Measurements from ENCODE around the gene CEP19.

Gene CEP19

GRCh38 chr3:196707566-196707965, 4.5 kb downstream of the CEP19 start:
- no peak for DNase-seq

GRCh38 chr3:196706731-196707130, 5.3 kb downstream of the CEP19 start:
- no peak for DNase-seq

- no peak for DNase-seq
Measured at GRCh38 chr3:196706327-196706726, 5.7 kb downstream of the CEP19 start.

- DNase-seq, result no peak
Measured at GRCh38 chr3:196700801-196701200, 11.2 kb downstream of the CEP19 start.

GRCh38 chr3:196699749-196700148, 12.3 kb downstream of the CEP19 start:
- DNase-seq, result no peak

GRCh38 chr3:196697270-196697669, 14.8 kb downstream of the CEP19 start:
- DNase-seq, result no peak

GRCh38 chr3:196695849-196696226, 16.2 kb downstream of the CEP19 start:
- no peak for DNase-seq

- DNase-seq, result no peak
Measured at GRCh38 chr3:196694941-196695848, 16.9 kb downstream of the CEP19 start.

- DNase-seq, result peak; percentile 20
Measured at GRCh38 chr3:196694202-196694638, 17.8 kb downstream of the CEP19 start.

GRCh38 chr3:196691386-196691785, 20.7 kb downstream of the CEP19 start:
- no peak for DNase-seq

- DNase-seq, result no peak
Measured at GRCh38 chr3:196689941-196690660, 21.9 kb downstream of the CEP19 start.

- DNase-seq, result peak; percentile 59
Measured at GRCh38 chr3:196688349-196688748, 23.7 kb downstream of the CEP19 start.

GRCh38 chr3:196686436-196686835, 25.6 kb downstream of the CEP19 start:
- no peak for DNase-seq

- DNase-seq, result peak; percentile 70
Measured at GRCh38 chr3:196684548-196685407, 27.3 kb downstream of the CEP19 start.

GRCh38 chr3:196677931-196678330, 34.1 kb downstream of the CEP19 start:
- no peak for DNase-seq

GRCh38 chr3:196677353-196677752, 34.7 kb downstream of the CEP19 start:
- no peak for DNase-seq

GRCh38 chr3:196673632-196674031, 38.4 kb downstream of the CEP19 start:
- no peak for DNase-seq

- no peak for DNase-seq
Measured at GRCh38 chr3:196670339-196670738, 41.7 kb downstream of the CEP19 start.

- DNase-seq, result no peak
Measured at GRCh38 chr3:196667056-196667825, 44.8 kb downstream of the CEP19 start.

- DNase-seq, result no peak
Measured at GRCh38 chr3:196666001-196666867, 45.8 kb downstream of the CEP19 start.
